Caco-2 (cell line): Measurements from ENCODE around the gene IGSF21. TPM values are rescaled to one million over a fixed set of nuclear protein-coding genes. Genes with fewer than 3 reads are reported as not detected.

Experiments
- BruUV-seq: library from RNA; stranded (reverse); fragments of 400-500 nt; replicated peaks from 2 replicates; lab custom pipeline; 2021; lab: Mats Ljungman, UMichigan
- CTCF ChIA-PET: fragments of 300-600 bp; sonication (Branson Sonifier 250); formaldehyde crosslinking; loops from one replicate; lab custom pipeline; 2022; ENCODE audit warnings: antibody characterized with exemption; lab: Charles Lee
- POLR2A ChIA-PET: fragments of 300-600 bp; sonication (Branson Sonifier 250); formaldehyde crosslinking; loops from one replicate; lab custom pipeline; 2022; ENCODE audit warnings: antibody characterized with exemption; lab: Charles Lee
- DNase-seq, 2 experiments: peaks; one replicate each; pipeline versions ENCODE4 v3.0.0 to v3.0.0-alpha.2; 2020 to 2022
- H3K27me3 ChIP-seq: replicated peaks from 2 replicates; pipeline ENCODE4 v1.6.0; 2011; ENCODE audit warnings: low read length; ENCODE audit not compliant: control insufficient read depth, insufficient read depth
- H3K36me3 ChIP-seq: 2 replicates; pipeline ENCODE4 v1.5.1; 2011; ENCODE audit warnings: low read length; ENCODE audit not compliant: control insufficient read depth, insufficient read depth
- H3K4me1 ChIP-seq: fragments of 250-450 bp; sonication (Bioruptor Pico); 2 replicates; pipeline ENCODE4 v1.5.1; 2020; ENCODE audit warnings: mild to moderate bottlenecking
- H3K4me3 ChIP-seq: 2 replicates; pipeline ENCODE4 v1.5.1; 2011; ENCODE audit warnings: low read depth, mild to moderate bottlenecking, control low read depth, low read length
- H3K9me3 ChIP-seq: fragments of 250-450 bp; sonication (Bioruptor Pico); 2 replicates; pipeline ENCODE4 v1.5.1; 2020; ENCODE audit warnings: mild to moderate bottlenecking, moderate library complexity
- H3K27ac Mint-ChIP-seq: one replicate; pipeline ENCODE4 v1.8.0; 2022; ENCODE audit warnings: mixed read lengths; ENCODE audit not compliant: unreplicated experiment
- H3K27me3 Mint-ChIP-seq: one replicate; pipeline ENCODE4 v1.8.0; 2022; ENCODE audit warnings: mixed read lengths; ENCODE audit not compliant: insufficient read depth, unreplicated experiment
- H3K36me3 Mint-ChIP-seq: one replicate; pipeline ENCODE4 v1.8.0; 2022; ENCODE audit warnings: mild to moderate bottlenecking, mixed read lengths; ENCODE audit not compliant: insufficient read depth, unreplicated experiment
- H3K4me1 Mint-ChIP-seq: one replicate; pipeline ENCODE4 v1.8.0; 2022; ENCODE audit warnings: low read depth, mixed read lengths; ENCODE audit not compliant: unreplicated experiment
- H3K4me3 Mint-ChIP-seq: one replicate; pipeline ENCODE4 v1.8.0; 2022; ENCODE audit warnings: mild to moderate bottlenecking, moderate library complexity, mixed read lengths; ENCODE audit not compliant: unreplicated experiment
- H3K9me3 Mint-ChIP-seq: one replicate; pipeline ENCODE4 v1.8.0; 2022; ENCODE audit warnings: mixed read lengths; ENCODE audit not compliant: unreplicated experiment
- CTCF ChIP-seq, 2 experiments: fragments of 200-600 bp in 1 of 2; IDR thresholded peaks; 1 replicate in 1 of 2; 2 replicates in 1 of 2; pipeline versions ENCODE4 v1.5.1 to v1.8.0; 2011 to 2022; ENCODE audit warnings: antibody characterized with exemption in 1 of 2, control low read depth in 1 of 2, inconsistent platforms in 1 of 2, low read depth in 1 of 2, low read length in 1 of 2, mild to moderate bottlenecking in 1 of 2, moderate library complexity in 1 of 2; ENCODE audit not compliant: insufficient read depth in 1 of 2, severe bottlenecking in 1 of 2, unreplicated experiment in 1 of 2
- intact Hi-C: fragments of 100-400 bp; cut with micrococcal nuclease; formaldehyde crosslinking; loops from one replicate; pipeline ENCODE4 v1.10.0; 2022; ENCODE audit not compliant: unreplicated experiment
- total RNA-seq: library from RNA; stranded (reverse); gene quantifications from 2 replicates; pipeline ENCODE4 v1.2.3, GENCODE V29; 2022

The IGSF21 gene
- total RNA-seq, 1 experiment from 2014 or later = not detected

- H3K27ac Mint-ChIP-seq = no peak overlapping the region
- H3K4me1 Mint-ChIP-seq = no peaks in the 10 kb centered on the region
- Histone ChIP-seq H3K4me3 (no peak overlapping the region), H3K4me1 (no peaks in the 10 kb centered on the region), H3K36me3 (no peaks in the 10 kb centered on the region), H3K27me3 (no peaks in the 10 kb centered on the region), H3K9me3 (no peaks in the 10 kb centered on the region)
- no peak for DNase-seq
- TF ChIP-seq CTCF (IDR thresholded peaks at IDR 0.05; ENCODE audit: insufficient read depth in 1 of 2, low read depth in 1 of 2, low read length in 1 of 2, severe bottlenecking in 1 of 2, unreplicated experiment in 1 of 2) = no peak
- H3K4me3 Mint-ChIP-seq = no peak overlapping the region
- ChIA-PET POLR2A (interaction anchor here (0.5 kb wide), 1 partner anchor 67 kb away, joined by 4 read pairs; no protein-coding TSS in a partner anchor), CTCF (no interaction called here)
- H3K27me3 Mint-ChIP-seq = peaks cover 28% of the 10 kb centered on the region
- peaks cover 4% of the 10 kb centered on the region for H3K36me3 Mint-ChIP-seq
- no peaks in the 10 kb centered on the region for H3K9me3 Mint-ChIP-seq
- intact Hi-C loops = no loop called here
- no TSS peak for BruUV-seq
These were observed 250.1 kb downstream of the IGSF21 start for GRCh38 chr1:18357622-18358230.

GRCh38 chr1:18358600-18358999 is 251.0 kb downstream of the IGSF21 start:
- no TSS peak for BruUV-seq
- Mint-ChIP-seq H3K27me3 (peaks cover 26% of the 10 kb centered on the region), H3K4me3 (no peak overlapping the region), H3K4me1 (no peaks in the 10 kb centered on the region), H3K9me3 (no peaks in the 10 kb centered on the region), H3K27ac (no peak overlapping the region), H3K36me3 (peaks cover 4% of the 10 kb centered on the region)
- H3K9me3 ChIP-seq = no peaks in the 10 kb centered on the region
- no peak for DNase-seq
- ChIA-PET POLR2A (no interaction called here), CTCF (no interaction called here)
- no peaks in the 10 kb centered on the region for H3K27me3 ChIP-seq
- no peak overlapping the region for H3K4me3 ChIP-seq
- no peak for TF ChIP-seq CTCF (IDR thresholded peaks at IDR 0.05; ENCODE audit: insufficient read depth in 1 of 2, low read depth in 1 of 2, low read length in 1 of 2, severe bottlenecking in 1 of 2, unreplicated experiment in 1 of 2)
- no peaks in the 10 kb centered on the region for H3K4me1 ChIP-seq
- no peaks in the 10 kb centered on the region for H3K36me3 ChIP-seq
- intact Hi-C loops = no loop called here

GRCh38 chr1:18360251-18360650 is 252.7 kb downstream of the IGSF21 start:
- Histone ChIP-seq H3K36me3 (no peaks in the 10 kb centered on the region), H3K9me3 (no peaks in the 10 kb centered on the region), H3K27me3 (no peaks in the 10 kb centered on the region), H3K4me1 (no peaks in the 10 kb centered on the region), H3K4me3 (no peak overlapping the region)
- H3K4me3 Mint-ChIP-seq = no peak overlapping the region
- ChIA-PET POLR2A (no interaction called here), CTCF (no interaction called here)
- no peak for TF ChIP-seq CTCF (IDR thresholded peaks at IDR 0.05; ENCODE audit: insufficient read depth in 1 of 2, low read depth in 1 of 2, low read length in 1 of 2, severe bottlenecking in 1 of 2, unreplicated experiment in 1 of 2)
- DNase-seq = no peak
- no peak overlapping the region for H3K27ac Mint-ChIP-seq
- H3K9me3 Mint-ChIP-seq = peaks cover 1% of the 10 kb centered on the region
- H3K27me3 Mint-ChIP-seq = peaks cover 25% of the 10 kb centered on the region
- intact Hi-C loops = no loop called here
- H3K4me1 Mint-ChIP-seq = no peaks in the 10 kb centered on the region
- no peaks in the 10 kb centered on the region for H3K36me3 Mint-ChIP-seq
- no TSS peak for BruUV-seq
